ENCODE measurements around the gene GBP2. TPM values are rescaled to one million over a fixed set of nuclear protein-coding genes. Genes with fewer than 3 reads are reported as not detected.

The GBP2 gene
- total RNA-seq, 1 experiment from 2014 or later = 0.24 TPM

GRCh38 chr1:89151047-89151446, 25.1 kb upstream of the GBP2 start:
- H3K4me1 Mint-ChIP-seq = no peaks in the 10 kb centered on the region
- peaks cover 4% of the 10 kb centered on the region; the same call in 1 of the 2 replicates for H3K9me3 Mint-ChIP-seq
- ATAC-seq (no peak), DNase-seq (ENCODE audit: low spot score) (no peak)
- H3K36me3 Mint-ChIP-seq = no peaks in the 10 kb centered on the region
- no peak overlapping the region for H3K4me3 Mint-ChIP-seq
- no peaks in the 10 kb centered on the region; the same call in 1 of the 2 replicates for H3K27me3 Mint-ChIP-seq (ENCODE audit: low read depth)
- TF ChIP-seq NFYB (CRISPR knock-in tag; conservative IDR thresholded peaks at IDR 0.05; ENCODE audit: low read depth) = no peak
- TF ChIP-seq, protein P1, sequence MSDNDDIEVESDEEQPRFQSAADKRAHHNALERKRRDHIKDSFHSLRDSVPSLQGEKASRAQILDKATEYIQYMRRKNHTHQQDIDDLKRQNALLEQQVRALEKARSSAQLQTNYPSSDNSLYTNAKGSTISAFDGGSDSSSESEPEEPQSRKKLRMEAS (CRISPR knock-in tag; IDR thresholded peaks at IDR 0.05) = no peak
- TF ChIP-seq EMX1 (CRISPR knock-in tag; IDR thresholded peaks at IDR 0.05) = no peak
- TF ChIP-seq, protein P2, sequence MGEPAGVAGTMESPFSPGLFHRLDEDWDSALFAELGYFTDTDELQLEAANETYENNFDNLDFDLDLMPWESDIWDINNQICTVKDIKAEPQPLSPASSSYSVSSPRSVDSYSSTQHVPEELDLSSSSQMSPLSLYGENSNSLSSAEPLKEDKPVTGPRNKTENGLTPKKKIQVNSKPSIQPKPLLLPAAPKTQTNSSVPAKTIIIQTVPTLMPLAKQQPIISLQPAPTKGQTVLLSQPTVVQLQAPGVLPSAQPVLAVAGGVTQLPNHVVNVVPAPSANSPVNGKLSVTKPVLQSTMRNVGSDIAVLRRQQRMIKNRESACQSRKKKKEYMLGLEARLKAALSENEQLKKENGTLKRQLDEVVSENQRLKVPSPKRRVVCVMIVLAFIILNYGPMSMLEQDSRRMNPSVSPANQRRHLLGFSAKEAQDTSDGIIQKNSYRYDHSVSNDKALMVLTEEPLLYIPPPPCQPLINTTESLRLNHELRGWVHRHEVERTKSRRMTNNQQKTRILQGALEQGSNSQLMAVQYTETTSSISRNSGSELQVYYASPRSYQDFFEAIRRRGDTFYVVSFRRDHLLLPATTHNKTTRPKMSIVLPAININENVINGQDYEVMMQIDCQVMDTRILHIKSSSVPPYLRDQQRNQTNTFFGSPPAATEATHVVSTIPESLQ (CRISPR knock-in tag; IDR thresholded peaks at IDR 0.05) = no peak
- TF ChIP-seq CDX4 (CRISPR knock-in tag; IDR thresholded peaks at IDR 0.05; ENCODE audit: borderline replicate concordance) = no peak
- TF ChIP-seq ETV6 (CRISPR knock-in tag; IDR thresholded peaks at IDR 0.05) = no peak
- no peak for TF ChIP-seq ZNF219 (CRISPR knock-in tag; IDR thresholded peaks at IDR 0.05; ENCODE audit: borderline replicate concordance)
- no peak for TF ChIP-seq CREM (CRISPR knock-in tag; IDR thresholded peaks at IDR 0.05)
- TF ChIP-seq ZNF263 (CRISPR knock-in tag; IDR thresholded peaks at IDR 0.05; ENCODE audit: low read depth) = no peak
- TF ChIP-seq SP1 (CRISPR knock-in tag; conservative IDR thresholded peaks at IDR 0.05) = no peak
- TF ChIP-seq MYBL2 (CRISPR knock-in tag; IDR thresholded peaks at IDR 0.05) = no peak
- TF ChIP-seq SMAD4 (CRISPR knock-in tag; IDR thresholded peaks at IDR 0.05) = no peak
- TF ChIP-seq FOXK1 (CRISPR knock-in tag; IDR thresholded peaks at IDR 0.05) = no peak
- no peak for TF ChIP-seq FOXP1 (CRISPR knock-in tag; IDR thresholded peaks at IDR 0.05; ENCODE audit: borderline replicate concordance)
- no peak for TF ChIP-seq CBFB (CRISPR knock-in tag; IDR thresholded peaks at IDR 0.05; ENCODE audit: low read depth)
- TF ChIP-seq, protein P3, sequence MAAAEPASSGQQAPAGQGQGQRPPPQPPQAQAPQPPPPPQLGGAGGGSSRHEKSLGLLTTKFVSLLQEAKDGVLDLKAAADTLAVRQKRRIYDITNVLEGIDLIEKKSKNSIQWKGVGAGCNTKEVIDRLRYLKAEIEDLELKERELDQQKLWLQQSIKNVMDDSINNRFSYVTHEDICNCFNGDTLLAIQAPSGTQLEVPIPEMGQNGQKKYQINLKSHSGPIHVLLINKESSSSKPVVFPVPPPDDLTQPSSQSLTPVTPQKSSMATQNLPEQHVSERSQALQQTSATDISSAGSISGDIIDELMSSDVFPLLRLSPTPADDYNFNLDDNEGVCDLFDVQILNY (CRISPR knock-in tag; IDR thresholded peaks at IDR 0.05) = no peak
- TF ChIP-seq, protein P4, sequence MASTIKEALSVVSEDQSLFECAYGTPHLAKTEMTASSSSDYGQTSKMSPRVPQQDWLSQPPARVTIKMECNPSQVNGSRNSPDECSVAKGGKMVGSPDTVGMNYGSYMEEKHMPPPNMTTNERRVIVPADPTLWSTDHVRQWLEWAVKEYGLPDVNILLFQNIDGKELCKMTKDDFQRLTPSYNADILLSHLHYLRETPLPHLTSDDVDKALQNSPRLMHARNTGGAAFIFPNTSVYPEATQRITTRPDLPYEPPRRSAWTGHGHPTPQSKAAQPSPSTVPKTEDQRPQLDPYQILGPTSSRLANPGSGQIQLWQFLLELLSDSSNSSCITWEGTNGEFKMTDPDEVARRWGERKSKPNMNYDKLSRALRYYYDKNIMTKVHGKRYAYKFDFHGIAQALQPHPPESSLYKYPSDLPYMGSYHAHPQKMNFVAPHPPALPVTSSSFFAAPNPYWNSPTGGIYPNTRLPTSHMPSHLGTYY (CRISPR knock-in tag; IDR thresholded peaks at IDR 0.05) = no peak
- TF ChIP-seq HMGA2 (CRISPR knock-in tag; IDR thresholded peaks at IDR 0.05) = no peak
- no peak for TF ChIP-seq TEAD4 (CRISPR knock-in tag; IDR thresholded peaks at IDR 0.05)
- no peak for TF ChIP-seq ZNF121 (CRISPR knock-in tag; IDR thresholded peaks at IDR 0.05)
- H3K27ac Mint-ChIP-seq = no peak overlapping the region
- ChIA-PET CTCF (no interaction called here), POLR2A (no interaction called here)

- POLR2A ChIA-PET = interaction anchor here (0.6 to 0.7 kb wide), 2 partner anchors 17 to 1580 kb away, joined by 3 to 7 read pairs; no protein-coding TSS in a partner anchor
- TF ChIP-seq PRRX2 (CRISPR knock-in tag; IDR thresholded peaks at IDR 0.05) (no peak), RORB (CRISPR knock-in tag; IDR thresholded peaks at IDR 0.05) (no peak), ZNF121 (CRISPR knock-in tag; IDR thresholded peaks at IDR 0.05) (no peak), ZNF232 (CRISPR knock-in tag; IDR thresholded peaks at IDR 0.05) (no peak), ATF1 (CRISPR knock-in tag; IDR thresholded peaks at IDR 0.05) (no peak), E2F1 (CRISPR knock-in tag; IDR thresholded peaks at IDR 0.05) (no peak), IRF1 (CRISPR knock-in tag; IDR thresholded peaks at IDR 0.05) (no peak), CREB1 (CRISPR knock-in tag; IDR thresholded peaks at IDR 0.05) (no peak)
- TF ChIP-seq, protein P5, sequence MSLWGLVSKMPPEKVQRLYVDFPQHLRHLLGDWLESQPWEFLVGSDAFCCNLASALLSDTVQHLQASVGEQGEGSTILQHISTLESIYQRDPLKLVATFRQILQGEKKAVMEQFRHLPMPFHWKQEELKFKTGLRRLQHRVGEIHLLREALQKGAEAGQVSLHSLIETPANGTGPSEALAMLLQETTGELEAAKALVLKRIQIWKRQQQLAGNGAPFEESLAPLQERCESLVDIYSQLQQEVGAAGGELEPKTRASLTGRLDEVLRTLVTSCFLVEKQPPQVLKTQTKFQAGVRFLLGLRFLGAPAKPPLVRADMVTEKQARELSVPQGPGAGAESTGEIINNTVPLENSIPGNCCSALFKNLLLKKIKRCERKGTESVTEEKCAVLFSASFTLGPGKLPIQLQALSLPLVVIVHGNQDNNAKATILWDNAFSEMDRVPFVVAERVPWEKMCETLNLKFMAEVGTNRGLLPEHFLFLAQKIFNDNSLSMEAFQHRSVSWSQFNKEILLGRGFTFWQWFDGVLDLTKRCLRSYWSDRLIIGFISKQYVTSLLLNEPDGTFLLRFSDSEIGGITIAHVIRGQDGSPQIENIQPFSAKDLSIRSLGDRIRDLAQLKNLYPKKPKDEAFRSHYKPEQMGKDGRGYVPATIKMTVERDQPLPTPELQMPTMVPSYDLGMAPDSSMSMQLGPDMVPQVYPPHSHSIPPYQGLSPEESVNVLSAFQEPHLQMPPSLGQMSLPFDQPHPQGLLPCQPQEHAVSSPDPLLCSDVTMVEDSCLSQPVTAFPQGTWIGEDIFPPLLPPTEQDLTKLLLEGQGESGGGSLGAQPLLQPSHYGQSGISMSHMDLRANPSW (CRISPR knock-in tag; conservative IDR thresholded peaks at IDR 0.05; ENCODE audit: low read depth) = no peak
- TF ChIP-seq, protein P1 (CRISPR knock-in tag; IDR thresholded peaks at IDR 0.05) = no peak
Observed at GRCh38 chr1:89149976-89150375, 24.1 kb upstream of the GBP2 start.

More at GRCh38 chr1:89149976-89150375, 24.1 kb upstream of the GBP2 start:
- DNase-seq (ENCODE audit: low spot score) = no peak
- Mint-ChIP-seq H3K4me1 (no peaks in the 10 kb centered on the region), H3K27ac (no peak overlapping the region), H3K9me3 (no peaks in the 10 kb centered on the region), H3K36me3 (no peaks in the 10 kb centered on the region), H3K27me3 (ENCODE audit: low read depth) (no peaks in the 10 kb centered on the region; the same call in 1 of the 2 replicates), H3K4me3 (no peak overlapping the region)
- ATAC-seq = no peak
- CTCF ChIA-PET = interaction anchor here (1.3 kb wide), 1 partner anchor 165 kb away, joined by 3 read pairs; no protein-coding TSS in a partner anchor
